CD4-positive, alpha-beta memory T cell (primary cell): Measurements from ENCODE around the gene MALRD1. TPM values are rescaled to one million over a fixed set of nuclear protein-coding genes. Genes with fewer than 3 reads are reported as not detected.

Experiments
- CTCF ChIA-PET: fragments of 350-600 bp; sonication (Branson Sonifier 250); formaldehyde crosslinking; loops from one replicate; lab custom pipeline; 2021; ENCODE audit warnings: inconsistent platforms; ENCODE audit not compliant: partially characterized antibody; lab: Charles Lee
- POLR2A ChIA-PET: fragments of 350-600 bp; sonication (Branson Sonifier 250); formaldehyde crosslinking; loops from one replicate; lab custom pipeline; 2021; ENCODE audit not compliant: partially characterized antibody; lab: Charles Lee
- DNase-seq, 5 donors: peaks; one replicate each; pipeline versions ENCODE4 v3.0.0 to v3.0.0-alpha.2; 2020 to 2022; ENCODE audit warnings: mixed read lengths in 1 of 5
- H3K27ac ChIP-seq: one replicate; pipeline ENCODE4 v1.7.0; 2013; ENCODE audit warnings: low read depth, low read length
- H3K27me3 ChIP-seq: 2 replicates; pipeline ENCODE4 v1.7.0; 2013; ENCODE audit warnings: mild to moderate bottlenecking, low read length, moderate library complexity; ENCODE audit not compliant: insufficient read depth
- H3K36me3 ChIP-seq: 2 replicates; pipeline ENCODE4 v1.7.0; 2013; ENCODE audit warnings: mild to moderate bottlenecking, low read length, moderate library complexity; ENCODE audit not compliant: insufficient read depth
- H3K4me1 ChIP-seq: 2 replicates; pipeline ENCODE4 v1.7.0; 2013; ENCODE audit warnings: mild to moderate bottlenecking, low read length, moderate library complexity; ENCODE audit not compliant: insufficient read depth
- H3K4me3 ChIP-seq, 2 donors: one replicate each; pipeline ENCODE4 v1.7.0; 2013; ENCODE audit warnings: low read length in 2 of 2, mild to moderate bottlenecking in 1 of 2
- H3K9me3 ChIP-seq, 2 donors: one replicate each; pipeline ENCODE4 v1.7.0; 2013; ENCODE audit warnings: low read length in 2 of 2, control low read depth in 1 of 2; ENCODE audit not compliant: control insufficient read depth in 1 of 2
- H3K27ac Mint-ChIP-seq, 7 donors: one replicate each; pipeline ENCODE4 v1.8.0; 2020 to 2021; ENCODE audit warnings: mixed read lengths in 7 of 7, mild to moderate bottlenecking in 6 of 7, inconsistent platforms in 3 of 7, moderate library complexity in 3 of 7
- H3K27me3 Mint-ChIP-seq, 2 donors: one replicate each; pipeline ENCODE4 v1.8.0; 2020 to 2021; ENCODE audit warnings: mixed read lengths in 2 of 2
- H3K36me3 Mint-ChIP-seq, 2 donors: one replicate each; pipeline ENCODE4 v1.8.0; 2020 to 2021; ENCODE audit warnings: mixed read lengths in 2 of 2, inconsistent platforms in 1 of 2, mild to moderate bottlenecking in 1 of 2
- H3K4me1 Mint-ChIP-seq, 4 donors: one replicate each; pipeline ENCODE4 v1.8.0; 2020 to 2021; ENCODE audit warnings: mixed read lengths in 4 of 4, mild to moderate bottlenecking in 1 of 4
- H3K4me3 Mint-ChIP-seq, 8 donors: one replicate each; pipeline ENCODE4 v1.8.0; 2020 to 2021; ENCODE audit warnings: mixed read lengths in 8 of 8, mild to moderate bottlenecking in 7 of 8, moderate library complexity in 6 of 8, inconsistent platforms in 3 of 8
- H3K9me3 Mint-ChIP-seq, 8 donors: one replicate each; pipeline ENCODE4 v1.8.0; 2020 to 2021; ENCODE audit warnings: mixed read lengths in 8 of 8, mild to moderate bottlenecking in 5 of 8, inconsistent platforms in 3 of 8, moderate library complexity in 1 of 8
- intact Hi-C: fragments of 100-400 bp; cut with micrococcal nuclease; formaldehyde crosslinking; loops from one replicate; pipeline ENCODE4 v1.15.1; 2023
- polyA plus RNA-seq, 2 donors: library from polyadenylated mRNA; unstranded; fragments of 300-500 nt; fragmentation: Illumina TruSeq; gene quantifications; one replicate each; pipeline ENCODE4 v1.2.3, GENCODE V29; 2021
- total RNA-seq, 2 experiments: library from RNA; stranded (reverse); gene quantifications; one replicate each; pipeline ENCODE4 v1.2.3, GENCODE V29; 2021

MALRD1 gene
- total and polyA plus RNA-seq, 4 experiments from 2014 or later: not detected

GRCh38 chr10:19169684-19170083 is 121.1 kb downstream of the MALRD1 start:
- Mint-ChIP-seq H3K9me3 (peaks cover 0 to 6% (median 3%) of the 10 kb centered on the region in 8 donors), H3K27me3 (no peaks in the 10 kb centered on the region), H3K4me1 (no peaks in the 10 kb centered on the region), H3K4me3 (no peak overlapping the region), H3K27ac (no peak overlapping the region), H3K36me3 (no peaks in the 10 kb centered on the region)
- H3K9me3 ChIP-seq: no peaks in the 10 kb centered on the region
- no peak overlapping the region for H3K4me3 ChIP-seq
- H3K27ac ChIP-seq: no peak overlapping the region
- ChIA-PET POLR2A (no interaction called here), CTCF (no interaction called here)
- H3K36me3 ChIP-seq: no peaks in the 10 kb centered on the region
- DNase-seq: no peak
- no peaks in the 10 kb centered on the region for H3K27me3 ChIP-seq
- intact Hi-C loops: no loop called here
- H3K4me1 ChIP-seq: no peaks in the 10 kb centered on the region

DNA sequence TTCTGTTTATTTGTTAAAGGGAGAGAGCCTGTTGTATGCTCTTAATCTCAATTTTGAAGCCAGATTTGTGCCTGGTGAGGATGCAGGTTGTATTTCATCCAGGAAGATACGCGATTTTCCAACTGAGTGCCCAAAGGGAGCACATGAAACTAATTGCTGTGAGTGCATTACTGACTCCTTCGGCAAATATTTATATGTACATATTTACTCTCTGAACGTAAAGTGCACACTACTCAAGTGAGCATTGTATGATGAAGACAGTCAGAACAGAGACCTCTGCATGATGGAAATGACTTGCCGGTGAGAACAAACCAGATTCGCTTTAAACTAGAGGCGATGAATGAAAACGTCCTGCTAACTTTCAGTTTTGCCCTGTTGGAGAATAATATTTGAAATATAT is 130.1 kb downstream of the MALRD1 start:
- intact Hi-C loops: no loop called here
- H3K4me3 ChIP-seq: no peak overlapping the region
- no peaks in the 10 kb centered on the region for H3K9me3 ChIP-seq
- no peak overlapping the region for H3K4me3 Mint-ChIP-seq
- no peak overlapping the region for H3K27ac Mint-ChIP-seq
- H3K27me3 ChIP-seq: no peaks in the 10 kb centered on the region
- H3K36me3 Mint-ChIP-seq: no peaks in the 10 kb centered on the region
- ChIA-PET POLR2A (no interaction called here), CTCF (no interaction called here)
- DNase-seq: no peak
- H3K4me1 ChIP-seq: no peaks in the 10 kb centered on the region
- no peaks in the 10 kb centered on the region for H3K4me1 Mint-ChIP-seq
- no peaks in the 10 kb centered on the region for H3K27me3 Mint-ChIP-seq
- H3K27ac ChIP-seq: no peak overlapping the region
- H3K36me3 ChIP-seq: no peaks in the 10 kb centered on the region
- H3K9me3 Mint-ChIP-seq: peaks cover 0 to 13% (median 3%) of the 10 kb centered on the region in 8 donors

GRCh38 chr10:19184891-19185290 is 136.3 kb downstream of the MALRD1 start:
- DNase-seq: no peak
- CTCF ChIA-PET: no interaction called here
- Histone ChIP-seq H3K36me3 (no peaks in the 10 kb centered on the region), H3K9me3 (no peaks in the 10 kb centered on the region), H3K27me3 (no peaks in the 10 kb centered on the region), H3K4me1 (no peaks in the 10 kb centered on the region), H3K27ac (no peak overlapping the region), H3K4me3 (no peak overlapping the region)
- intact Hi-C loops: no loop called here
- no peaks in the 10 kb centered on the region for H3K36me3 Mint-ChIP-seq
- no peaks in the 10 kb centered on the region for H3K4me1 Mint-ChIP-seq
- POLR2A ChIA-PET: no interaction called here
- H3K27ac Mint-ChIP-seq: no peak overlapping the region
- H3K9me3 Mint-ChIP-seq: peaks cover 0 to 17% (median 11%) of the 10 kb centered on the region in 8 donors
- H3K4me3 Mint-ChIP-seq: no peak overlapping the region
- no peaks in the 10 kb centered on the region for H3K27me3 Mint-ChIP-seq

DNA sequence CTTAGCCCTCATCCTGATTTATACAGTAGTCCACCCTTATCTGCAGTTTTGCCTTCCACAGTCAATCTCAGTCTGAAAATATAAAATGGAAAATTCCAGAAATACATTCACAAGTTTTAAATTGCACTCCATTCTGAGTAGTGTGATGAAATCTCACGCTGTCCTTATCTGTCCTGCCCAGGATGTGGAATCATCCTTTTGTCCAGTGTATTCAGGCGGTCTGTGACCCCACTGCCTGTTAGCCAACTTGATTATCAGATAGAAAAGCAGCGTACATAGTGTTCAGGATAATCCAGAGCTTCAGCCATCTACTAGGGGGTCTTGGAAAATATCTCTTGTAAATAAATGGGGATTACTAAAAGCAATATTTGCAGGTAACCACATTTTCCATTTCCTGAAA is 146.3 kb downstream of the MALRD1 start:
- no peak overlapping the region for H3K27ac Mint-ChIP-seq
- Histone ChIP-seq H3K4me1 (no peaks in the 10 kb centered on the region), H3K4me3 (no peak overlapping the region), H3K27ac (no peak overlapping the region), H3K27me3 (no peaks in the 10 kb centered on the region), H3K36me3 (no peaks in the 10 kb centered on the region), H3K9me3 (peaks cover 0 to 3% of the 10 kb centered on the region in 2 donors)
- H3K4me1 Mint-ChIP-seq: no peaks in the 10 kb centered on the region
- DNase-seq: no peak
- ChIA-PET CTCF (no interaction called here), POLR2A (no interaction called here)
- H3K9me3 Mint-ChIP-seq: peaks cover 0 to 6% (median under 1%) of the 10 kb centered on the region in 8 donors
- intact Hi-C loops: no loop called here
- no peaks in the 10 kb centered on the region for H3K36me3 Mint-ChIP-seq
- no peak overlapping the region for H3K4me3 Mint-ChIP-seq
- H3K27me3 Mint-ChIP-seq: no peaks in the 10 kb centered on the region

DNA sequence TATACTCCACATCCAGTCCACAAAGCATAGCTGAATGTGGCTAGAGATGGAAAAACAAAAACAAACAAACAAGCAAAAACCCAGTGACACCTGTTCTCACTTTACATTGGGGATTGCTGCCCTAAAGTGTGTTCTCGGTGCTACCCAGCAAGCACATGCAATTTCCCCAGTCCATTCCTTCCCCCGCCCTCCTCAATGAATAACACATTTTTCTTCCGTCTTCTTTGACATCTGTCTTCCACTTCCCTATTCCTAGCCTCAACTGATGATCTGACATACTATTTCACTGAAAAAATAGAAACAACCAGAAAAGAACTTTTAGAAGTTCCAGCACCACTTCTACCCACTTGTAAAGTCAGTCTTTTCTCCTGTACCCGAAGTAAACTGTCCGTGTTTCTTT is 147.1 kb downstream of the MALRD1 start:
- no peaks in the 10 kb centered on the region for H3K27me3 Mint-ChIP-seq
- no peaks in the 10 kb centered on the region for H3K4me1 Mint-ChIP-seq
- no peak overlapping the region for H3K4me3 Mint-ChIP-seq
- no peak for DNase-seq
- Histone ChIP-seq H3K4me1 (no peaks in the 10 kb centered on the region), H3K27me3 (no peaks in the 10 kb centered on the region), H3K27ac (no peak overlapping the region), H3K36me3 (no peaks in the 10 kb centered on the region), H3K4me3 (no peak overlapping the region), H3K9me3 (no peaks in the 10 kb centered on the region)
- intact Hi-C loops: no loop called here
- ChIA-PET POLR2A (no interaction called here), CTCF (no interaction called here)
- H3K9me3 Mint-ChIP-seq: peaks cover 0 to 6% (median 0%) of the 10 kb centered on the region in 8 donors
- no peak overlapping the region for H3K27ac Mint-ChIP-seq
- no peaks in the 10 kb centered on the region for H3K36me3 Mint-ChIP-seq

- no peak overlapping the region for H3K4me3 ChIP-seq
- H3K4me1 ChIP-seq: no peaks in the 10 kb centered on the region
- Mint-ChIP-seq H3K27ac (no peak overlapping the region), H3K27me3 (no peaks in the 10 kb centered on the region), H3K4me1 (no peaks in the 10 kb centered on the region), H3K9me3 (peaks cover 0 to 8% (median 0%) of the 10 kb centered on the region in 8 donors), H3K36me3 (no peaks in the 10 kb centered on the region), H3K4me3 (no peak overlapping the region)
- no peaks in the 10 kb centered on the region for H3K36me3 ChIP-seq
- no peaks in the 10 kb centered on the region for H3K9me3 ChIP-seq
- no peaks in the 10 kb centered on the region for H3K27me3 ChIP-seq
- CTCF ChIA-PET: no interaction called here
- no peak overlapping the region for H3K27ac ChIP-seq
- intact Hi-C loops: no loop called here
- DNase-seq: no peak
- POLR2A ChIA-PET: no interaction called here
These were observed 151.6 kb downstream of the MALRD1 start for GRCh38 chr10:19200211-19200610.

DNA sequence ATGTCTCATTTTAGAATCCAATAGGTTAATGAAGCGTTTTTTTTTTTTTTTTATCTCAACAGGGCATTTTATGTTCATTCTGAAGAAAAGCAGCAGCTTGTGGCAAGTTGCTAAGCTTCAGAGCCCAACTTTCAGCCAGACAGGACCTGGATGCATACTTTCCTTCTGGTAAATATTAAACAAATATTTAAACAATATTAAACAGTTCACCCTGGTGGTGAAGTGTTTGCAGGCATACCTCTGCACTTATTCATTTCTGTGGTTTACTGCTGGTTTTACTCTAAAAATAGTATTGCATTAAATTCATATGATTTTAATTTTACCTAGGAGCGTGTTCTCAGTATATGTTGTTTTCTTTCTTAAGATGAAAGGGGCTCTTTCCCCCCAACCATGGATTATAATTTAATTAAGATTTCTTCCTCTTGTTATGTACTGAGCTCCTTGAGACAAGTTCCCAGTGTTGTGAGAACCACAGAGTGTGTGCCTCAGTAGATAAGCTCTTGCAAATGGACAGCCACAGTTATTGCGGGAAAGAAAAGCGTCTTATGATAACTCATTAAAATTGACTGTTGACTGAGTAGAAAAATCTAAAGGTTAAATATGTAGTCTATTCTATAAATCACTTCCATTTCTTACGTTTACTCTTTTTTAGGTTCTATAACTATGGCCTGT is 155.8 kb downstream of the MALRD1 start:
- H3K27me3 Mint-ChIP-seq: no peaks in the 10 kb centered on the region
- DNase-seq: no peak
- no peak overlapping the region for H3K4me3 Mint-ChIP-seq
- H3K9me3 ChIP-seq: no peaks in the 10 kb centered on the region
- intact Hi-C loops: no loop called here
- no peaks in the 10 kb centered on the region for H3K36me3 Mint-ChIP-seq
- H3K4me1 Mint-ChIP-seq: no peaks in the 10 kb centered on the region
- H3K27ac ChIP-seq: no peak overlapping the region
- CTCF ChIA-PET: no interaction called here
- peaks cover 0 to 8% (median 3%) of the 10 kb centered on the region in 8 donors for H3K9me3 Mint-ChIP-seq
- H3K4me3 ChIP-seq: no peak overlapping the region
- POLR2A ChIA-PET: no interaction called here
- no peaks in the 10 kb centered on the region for H3K4me1 ChIP-seq
- no peak overlapping the region for H3K27ac Mint-ChIP-seq
- H3K36me3 ChIP-seq: no peaks in the 10 kb centered on the region
- H3K27me3 ChIP-seq: no peaks in the 10 kb centered on the region
